ENCODE data around the gene PARD6B.
"Not testable (repeated sequence)": the region's sequence is repeated elsewhere in the genome, so short reads cannot be mapped to it uniquely, and the experiment has no call there.

The PARD6B gene

DNA sequence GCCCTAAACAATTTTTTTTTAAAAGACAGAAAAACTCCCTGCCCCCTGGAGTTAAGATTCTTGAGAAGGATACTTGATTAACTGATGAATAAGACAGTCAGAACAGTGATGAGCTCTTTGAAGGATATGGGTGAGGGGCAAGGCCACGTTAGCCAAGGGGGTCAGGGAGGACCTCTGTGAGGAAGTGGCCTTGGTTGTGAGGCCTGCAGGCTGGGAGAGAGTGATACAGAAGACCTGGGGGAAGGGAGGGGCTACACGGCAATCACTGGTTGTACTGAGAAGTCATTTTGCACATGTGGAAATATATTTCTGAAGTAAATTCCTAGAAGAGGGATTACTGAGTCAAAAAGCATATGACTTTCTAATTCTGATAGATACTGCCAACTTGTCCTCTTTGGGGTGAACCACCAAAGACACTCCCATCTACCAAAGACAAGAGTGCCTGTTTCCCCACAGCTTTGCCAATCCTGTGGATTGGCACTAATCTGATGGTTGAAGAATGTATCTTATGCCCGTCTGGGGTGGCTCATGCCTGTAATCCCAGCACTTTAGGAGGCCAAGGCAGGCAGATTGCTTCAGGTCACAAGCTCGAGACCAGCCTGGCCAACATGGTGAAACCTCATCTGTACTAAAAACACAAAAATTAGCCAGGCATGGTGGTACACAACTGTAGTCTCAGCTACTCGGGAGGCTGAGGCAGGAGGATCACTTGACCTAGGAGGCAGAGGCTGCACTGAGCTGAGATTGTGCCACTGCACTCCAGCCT, 41.2 kb downstream of the PARD6B start:
- no peak overlapping the region for H3K4me3 ChIP-seq (ENCODE audit: low read length)
- no peak for DNase-seq (ENCODE audit: low read depth)
- TF ChIP-seq, protein P1, sequence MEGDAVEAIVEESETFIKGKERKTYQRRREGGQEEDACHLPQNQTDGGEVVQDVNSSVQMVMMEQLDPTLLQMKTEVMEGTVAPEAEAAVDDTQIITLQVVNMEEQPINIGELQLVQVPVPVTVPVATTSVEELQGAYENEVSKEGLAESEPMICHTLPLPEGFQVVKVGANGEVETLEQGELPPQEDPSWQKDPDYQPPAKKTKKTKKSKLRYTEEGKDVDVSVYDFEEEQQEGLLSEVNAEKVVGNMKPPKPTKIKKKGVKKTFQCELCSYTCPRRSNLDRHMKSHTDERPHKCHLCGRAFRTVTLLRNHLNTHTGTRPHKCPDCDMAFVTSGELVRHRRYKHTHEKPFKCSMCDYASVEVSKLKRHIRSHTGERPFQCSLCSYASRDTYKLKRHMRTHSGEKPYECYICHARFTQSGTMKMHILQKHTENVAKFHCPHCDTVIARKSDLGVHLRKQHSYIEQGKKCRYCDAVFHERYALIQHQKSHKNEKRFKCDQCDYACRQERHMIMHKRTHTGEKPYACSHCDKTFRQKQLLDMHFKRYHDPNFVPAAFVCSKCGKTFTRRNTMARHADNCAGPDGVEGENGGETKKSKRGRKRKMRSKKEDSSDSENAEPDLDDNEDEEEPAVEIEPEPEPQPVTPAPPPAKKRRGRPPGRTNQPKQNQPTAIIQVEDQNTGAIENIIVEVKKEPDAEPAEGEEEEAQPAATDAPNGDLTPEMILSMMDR (IDR thresholded peaks at IDR 0.05; ENCODE audit: insufficient read depth, low read depth, low read length, missing control alignments): no peak

DNA sequence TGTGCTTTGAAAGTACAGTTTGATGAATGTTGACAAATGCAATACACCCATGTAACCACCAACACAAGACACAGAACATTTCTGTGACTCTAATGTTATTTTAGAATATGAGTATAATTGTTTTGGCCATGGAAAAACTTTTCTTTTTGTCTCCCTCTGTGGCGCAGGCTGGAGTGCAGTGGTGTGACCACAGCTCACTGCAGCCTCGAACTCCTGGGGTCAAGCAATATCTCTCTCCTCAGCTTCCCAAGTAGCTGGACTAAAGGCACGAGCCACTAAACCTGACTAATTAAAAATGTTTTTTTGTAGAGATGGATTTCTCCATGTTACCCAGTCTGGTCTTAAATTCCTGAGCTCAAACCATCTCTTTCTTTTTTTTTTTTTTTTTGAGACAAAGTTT, 43.1 kb downstream of the PARD6B start:
- no peak for DNase-seq (ENCODE audit: low read depth)
- TF ChIP-seq, protein P1 (IDR thresholded peaks at IDR 0.05; ENCODE audit: insufficient read depth, low read depth, low read length, missing control alignments): no peak

DNA sequence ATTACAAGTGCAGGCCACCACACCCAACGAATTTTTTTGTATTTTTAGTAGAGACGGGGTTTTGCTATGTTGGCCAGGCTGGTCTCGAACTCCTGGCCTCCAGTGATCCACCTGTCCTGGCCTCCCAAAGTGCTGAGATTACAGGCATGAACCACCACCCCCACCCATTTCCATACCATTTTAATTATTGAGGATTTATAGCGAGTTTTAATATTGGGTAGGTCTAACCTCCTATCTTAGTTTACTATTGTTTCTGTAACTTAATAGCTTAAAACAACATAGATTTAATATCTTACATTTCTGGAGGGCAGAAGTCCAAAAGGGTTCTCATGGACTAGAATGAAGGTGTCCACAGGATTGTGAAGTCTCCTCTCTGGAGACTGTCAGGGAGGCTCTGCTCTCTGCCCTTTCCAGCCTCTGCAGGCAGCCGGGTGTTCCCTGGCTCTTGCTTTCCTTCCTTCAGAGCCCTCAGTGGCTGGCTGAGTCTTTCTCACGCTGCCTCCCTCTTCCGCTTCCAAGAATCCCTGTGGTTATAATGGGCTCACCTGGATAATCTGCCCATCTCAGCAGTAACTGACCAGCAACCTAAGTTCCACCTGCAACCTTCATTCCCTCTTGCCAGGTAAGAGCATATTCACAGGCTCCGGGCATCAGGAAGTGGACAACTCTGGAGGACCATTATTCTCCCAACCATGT, 44.9 kb downstream of the PARD6B start:
- TF ChIP-seq, protein P1 (IDR thresholded peaks at IDR 0.05; ENCODE audit: insufficient read depth, low read depth, low read length, missing control alignments): no peak
- no peak for DNase-seq (ENCODE audit: low read depth)
- H3K4me3 ChIP-seq (ENCODE audit: low read length): no peak overlapping the region

More for the DNA sequence above, 43.1 kb downstream of the PARD6B start:
- no peak overlapping the region for H3K4me3 ChIP-seq (ENCODE audit: low read length)

DNA sequence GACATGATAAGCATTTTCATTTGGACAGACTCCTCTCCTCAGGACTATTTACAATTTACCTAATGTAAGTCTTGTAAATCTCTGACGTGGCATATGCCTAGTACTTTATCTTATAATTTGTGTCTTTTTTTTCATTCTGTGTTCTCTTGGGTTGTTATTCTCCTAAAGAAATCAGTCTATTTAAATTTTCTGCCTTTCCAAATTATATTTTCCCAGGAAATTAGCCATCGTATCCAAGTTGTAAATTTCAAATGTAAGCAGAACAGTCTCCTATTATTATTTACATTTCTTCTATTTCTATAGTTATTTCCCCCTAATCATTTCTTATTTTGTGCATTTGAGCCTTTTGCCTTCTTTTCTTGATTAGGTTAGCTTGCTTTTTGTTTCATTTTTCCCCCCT, 46.0 kb downstream of the PARD6B start:
- TF ChIP-seq, protein P1 (IDR thresholded peaks at IDR 0.05; ENCODE audit: insufficient read depth, low read depth, low read length, missing control alignments): no peak
- no peak for DNase-seq (ENCODE audit: low read depth)
- no peak overlapping the region for H3K4me3 ChIP-seq (ENCODE audit: low read length)

DNA sequence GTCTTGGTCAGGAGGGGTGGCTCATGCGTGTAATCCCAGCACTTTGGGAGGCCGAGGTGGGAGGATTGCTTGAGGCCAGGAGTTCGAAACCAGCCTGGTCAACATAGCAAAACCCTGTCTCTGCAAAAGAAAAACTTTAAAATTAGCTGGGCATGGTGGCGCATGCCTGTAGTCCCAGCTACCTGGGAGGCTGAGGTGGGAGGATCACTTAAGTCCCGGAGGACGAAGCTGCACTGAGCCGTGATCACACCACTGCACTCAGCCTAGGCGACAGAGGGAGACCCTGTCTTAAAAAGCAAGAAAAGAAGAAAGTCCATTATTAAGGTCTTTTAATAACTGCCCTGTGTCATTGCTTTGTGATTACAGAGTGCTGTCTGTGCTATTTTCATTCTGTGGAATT, 47.6 kb downstream of the PARD6B start:
- not testable (repeated sequence) for H3K4me3 ChIP-seq (ENCODE audit: low read length); DNase-seq (ENCODE audit: low read depth)

DNA sequence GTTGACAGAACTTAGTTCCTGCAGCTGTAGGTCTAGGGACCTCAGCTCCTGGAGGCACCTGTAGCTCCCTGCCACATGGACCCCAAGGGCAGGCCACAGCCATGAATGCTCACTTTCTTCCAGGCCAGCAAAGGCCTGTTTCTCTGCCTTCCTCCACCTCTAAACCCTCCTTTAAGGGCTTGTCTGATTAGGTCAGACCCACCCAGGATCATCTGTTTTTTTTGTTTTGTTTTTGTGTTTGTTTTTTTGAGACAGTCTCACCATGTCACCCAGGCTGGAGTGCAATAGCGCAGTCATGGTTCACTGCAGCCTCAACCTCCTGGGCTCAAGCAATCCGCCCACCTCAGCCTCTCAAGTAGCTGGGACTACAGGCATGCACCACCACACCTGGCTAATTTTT, 52.0 kb downstream of the PARD6B start:
- no peak overlapping the region for H3K4me3 ChIP-seq (ENCODE audit: low read length)
- TF ChIP-seq, protein P1 (IDR thresholded peaks at IDR 0.05; ENCODE audit: insufficient read depth, low read depth, low read length, missing control alignments): no peak
- no peak for DNase-seq (ENCODE audit: low read depth)

DNA sequence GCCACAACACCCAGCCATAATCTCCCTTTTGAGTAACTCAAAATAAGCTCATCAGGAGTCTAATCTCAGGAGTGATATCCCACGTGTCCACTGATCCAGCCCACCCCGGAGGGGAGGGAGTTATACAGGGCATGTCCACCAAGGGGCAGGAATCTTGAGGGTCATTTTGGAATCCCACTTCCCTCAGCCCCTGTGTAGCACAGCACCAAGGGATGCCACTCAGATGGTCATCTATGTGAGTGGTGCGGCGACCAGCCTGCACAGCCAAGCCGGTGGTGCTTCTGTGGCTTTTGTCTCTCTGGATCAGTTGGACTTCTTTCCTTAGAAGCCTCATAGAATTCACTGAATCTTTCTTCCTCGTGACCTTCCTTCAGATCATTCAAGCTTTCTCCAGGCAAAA, 52.5 kb downstream of the PARD6B start:
- TF ChIP-seq, protein P1 (IDR thresholded peaks at IDR 0.05; ENCODE audit: insufficient read depth, low read depth, low read length, missing control alignments): no peak
- H3K4me3 ChIP-seq (ENCODE audit: low read length): no peak overlapping the region
- no peak for DNase-seq (ENCODE audit: low read depth)

Data from epithelial cell of esophagus (primary cell).